Ascending aorta (tissue), 2 donors: ENCODE measurements around the gene MLLT10. TPM values are rescaled to one million over a fixed set of nuclear protein-coding genes. Genes with fewer than 3 reads are reported as not detected.

Source experiments
- DNase-seq, 2 donors: peaks; one replicate each; pipeline ENCODE4 v3.0.0-alpha.2; 2019; ENCODE audit warnings: low spot score in 2 of 2
- H3K27ac ChIP-seq, 2 donors: fragments of 200-600 bp; sonication (generic); one replicate each; pipeline ENCODE4 v1.5.1; 2016 to 2017; ENCODE audit warnings: mild to moderate bottlenecking in 1 of 2
- H3K27me3 ChIP-seq: fragments of 200-600 bp; sonication (generic); one replicate; pipeline ENCODE4 v1.5.1; 2017
- H3K36me3 ChIP-seq, 2 donors: fragments of 200-600 bp; sonication (generic); one replicate each; pipeline ENCODE4 v1.5.1; 2016
- H3K4me1 ChIP-seq, 2 donors: fragments of 200-600 bp; sonication (generic); one replicate each; pipeline ENCODE4 v1.5.1; 2016 to 2017; ENCODE audit warnings: mild to moderate bottlenecking in 1 of 2
- H3K4me3 ChIP-seq, 2 donors: fragments of 200-600 bp; sonication (generic); one replicate each; pipeline ENCODE4 v1.5.1; 2016 to 2017; ENCODE audit warnings: mild to moderate bottlenecking in 1 of 2
- H3K9me3 ChIP-seq, 2 donors: fragments of 200-600 bp; sonication (generic); one replicate each; pipeline ENCODE4 v1.5.1; 2016
- intact Hi-C: fragments of 100-400 bp; cut with DNase I; formaldehyde crosslinking; loops from one replicate; pipeline ENCODE4 v1.15.1; 2023
- total RNA-seq: library from RNA; depleted of rRNA; stranded (reverse); fragments of >200 nt; gene quantifications from one replicate; pipeline ENCODE4 v1.1.0, GENCODE V29; 2016
- TF ChIP-seq, protein P1 (sequence below), 3 experiments: fragments of 200-600 bp in 2 of 3; fragments of 450-650 bp in 1 of 3; sonication (generic) in 2 of 3; IDR thresholded peaks; one replicate each; pipeline ENCODE4 v1.5.1; 2016 to 2019; ENCODE audit warnings: antibody characterized with exemption in 3 of 3, mild to moderate bottlenecking in 1 of 3, moderate library complexity in 1 of 3

Gene MLLT10
- total RNA-seq, 1 donor from 2014 or later, result 16.3 TPM

DNA sequence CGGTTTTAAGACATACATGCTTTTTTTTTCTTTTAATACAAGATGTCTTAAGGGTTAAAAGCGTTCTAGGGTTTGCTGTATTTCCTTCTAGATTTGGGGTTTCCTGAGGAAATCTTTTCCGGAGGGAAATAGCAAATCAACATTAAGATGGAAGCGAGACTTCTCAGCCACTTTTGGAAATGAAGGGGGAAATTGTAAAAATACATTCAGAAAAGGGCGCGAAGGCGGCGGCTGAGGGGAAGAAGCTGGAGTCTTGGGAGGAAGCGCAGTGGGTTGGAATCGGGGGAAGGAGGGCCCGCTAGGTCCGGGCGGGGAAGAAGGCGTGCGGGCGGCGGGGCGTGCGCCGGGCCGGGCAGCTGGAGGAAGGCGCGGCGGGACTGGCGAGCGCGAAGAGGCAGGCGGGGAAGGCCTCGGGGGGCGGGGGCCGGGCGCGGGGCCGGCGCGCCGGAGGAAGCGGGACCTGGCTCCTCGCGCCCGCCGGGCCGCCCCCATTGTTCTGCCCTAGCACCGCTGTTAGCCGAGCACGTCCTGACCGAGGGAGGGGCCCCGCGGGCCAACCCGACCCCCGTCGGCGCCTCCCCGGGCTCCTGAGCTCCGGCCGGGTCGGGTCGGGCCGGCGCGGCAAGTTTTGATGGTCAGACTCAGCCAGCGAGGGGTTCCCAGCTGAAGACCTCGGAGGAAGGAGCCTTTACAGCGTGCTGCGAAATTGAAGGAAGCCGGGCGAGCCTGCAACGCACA lies 7.0 kb upstream of the MLLT10 start:
- peak in 1 of 2 donors; percentile 84 for DNase-seq
- H3K4me3 ChIP-seq, result peak overlapping the region; percentile 65 to 90
- no peaks in the 10 kb centered on the region for H3K9me3 ChIP-seq
- H3K27ac ChIP-seq, result peak overlapping the region; percentile 98 to 100
- no peaks in the 10 kb centered on the region for H3K27me3 ChIP-seq
- intact Hi-C loops, result loop anchor here (5.0 to 10.0 kb wide), 7 partner anchors 725 to 1908 kb away; partner anchors contain the start of genes BMI1, MSRB2, OTUD1 and PIP4K2A
- H3K36me3 ChIP-seq, result no peaks in the 10 kb centered on the region
- TF ChIP-seq, protein P1, sequence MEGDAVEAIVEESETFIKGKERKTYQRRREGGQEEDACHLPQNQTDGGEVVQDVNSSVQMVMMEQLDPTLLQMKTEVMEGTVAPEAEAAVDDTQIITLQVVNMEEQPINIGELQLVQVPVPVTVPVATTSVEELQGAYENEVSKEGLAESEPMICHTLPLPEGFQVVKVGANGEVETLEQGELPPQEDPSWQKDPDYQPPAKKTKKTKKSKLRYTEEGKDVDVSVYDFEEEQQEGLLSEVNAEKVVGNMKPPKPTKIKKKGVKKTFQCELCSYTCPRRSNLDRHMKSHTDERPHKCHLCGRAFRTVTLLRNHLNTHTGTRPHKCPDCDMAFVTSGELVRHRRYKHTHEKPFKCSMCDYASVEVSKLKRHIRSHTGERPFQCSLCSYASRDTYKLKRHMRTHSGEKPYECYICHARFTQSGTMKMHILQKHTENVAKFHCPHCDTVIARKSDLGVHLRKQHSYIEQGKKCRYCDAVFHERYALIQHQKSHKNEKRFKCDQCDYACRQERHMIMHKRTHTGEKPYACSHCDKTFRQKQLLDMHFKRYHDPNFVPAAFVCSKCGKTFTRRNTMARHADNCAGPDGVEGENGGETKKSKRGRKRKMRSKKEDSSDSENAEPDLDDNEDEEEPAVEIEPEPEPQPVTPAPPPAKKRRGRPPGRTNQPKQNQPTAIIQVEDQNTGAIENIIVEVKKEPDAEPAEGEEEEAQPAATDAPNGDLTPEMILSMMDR (IDR thresholded peaks at IDR 0.05), result no peak
- H3K4me1 ChIP-seq, result peaks cover 0 to 2% of the 10 kb centered on the region in 2 donors

DNA sequence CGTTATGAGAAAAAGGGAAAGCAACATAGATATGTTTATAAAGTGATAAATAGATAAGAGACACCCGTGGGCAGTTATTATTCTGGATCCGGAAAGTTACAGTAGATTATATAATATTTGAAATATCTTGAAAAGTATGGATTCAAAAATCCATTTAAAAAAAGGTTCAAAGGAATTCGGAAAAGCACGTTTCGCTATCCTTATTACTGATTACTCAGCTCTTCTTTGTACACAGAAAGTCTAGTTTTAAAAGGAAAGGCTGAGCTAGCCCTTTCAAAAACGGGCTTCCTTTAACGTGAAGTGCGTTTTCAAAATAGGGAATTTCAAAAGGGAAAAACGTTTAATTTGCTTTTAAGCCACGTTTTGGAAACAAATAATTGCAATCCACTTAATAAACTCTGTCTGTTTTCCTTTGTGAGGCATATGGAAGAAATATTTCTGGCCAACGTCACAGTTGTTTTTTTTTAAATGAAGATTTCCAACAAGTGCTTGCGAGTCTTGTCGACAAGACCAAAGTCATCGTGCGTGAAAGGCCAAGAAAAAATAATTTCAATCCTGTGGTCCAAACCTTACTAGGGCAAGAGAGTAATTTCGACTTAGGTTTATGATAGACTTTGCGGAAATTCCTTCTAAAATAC lies 6.3 kb upstream of the MLLT10 start:
- Histone ChIP-seq H3K4me1 (peaks cover 0 to 4% of the 10 kb centered on the region in 2 donors), H3K36me3 (no peaks in the 10 kb centered on the region), H3K9me3 (no peaks in the 10 kb centered on the region), H3K27me3 (no peaks in the 10 kb centered on the region), H3K4me3 (peak overlapping the region; percentile 65 to 90), H3K27ac (peak overlapping the region; percentile 98 to 100)
- no peak for DNase-seq
- intact Hi-C loops, result loop anchor here (5.0 to 10.0 kb wide), 7 partner anchors 725 to 1907 kb away; partner anchors contain the start of genes BMI1, MSRB2, OTUD1 and PIP4K2A
- TF ChIP-seq, protein P1 (IDR thresholded peaks at IDR 0.05), result no peak

DNA sequence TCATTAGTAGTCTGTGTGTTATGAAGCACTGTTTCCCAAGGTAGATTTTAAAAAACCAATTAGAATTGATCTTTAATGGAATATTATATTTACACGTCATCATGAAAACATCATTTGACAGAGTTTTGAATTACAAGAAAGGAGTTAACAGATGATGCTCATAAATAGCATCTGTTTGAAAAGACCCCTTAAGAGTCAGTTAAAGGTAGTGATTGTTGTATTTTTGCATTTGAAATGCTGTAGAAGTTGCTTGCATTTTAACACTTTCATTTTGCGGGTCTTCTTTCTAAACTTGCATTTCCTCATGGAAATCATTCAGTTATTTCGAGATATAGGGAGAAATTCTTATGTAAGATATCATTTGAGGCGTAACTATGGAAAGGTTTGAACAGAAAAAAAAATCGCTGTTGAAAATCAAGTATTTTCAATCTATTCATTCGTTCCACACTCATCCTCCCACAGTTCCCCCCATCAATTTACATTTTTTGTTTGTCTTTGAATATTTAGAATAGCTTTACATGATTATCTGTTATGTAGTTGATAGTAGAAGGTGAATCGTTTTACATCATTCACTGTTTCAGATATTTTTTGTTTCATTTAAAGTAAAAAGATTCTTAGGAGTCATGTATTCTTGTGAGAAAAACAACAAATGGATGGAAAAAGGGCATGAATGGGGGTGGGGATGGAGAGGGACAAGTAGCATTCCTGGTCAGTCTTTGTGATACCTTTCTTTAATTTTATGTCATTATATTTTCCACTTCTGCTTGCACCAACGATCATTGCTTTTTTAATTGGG lies 5.6 kb upstream of the MLLT10 start:
- Histone ChIP-seq H3K27me3 (no peaks in the 10 kb centered on the region), H3K4me3 (peak overlapping the region; percentile 65 to 90), H3K36me3 (no peaks in the 10 kb centered on the region), H3K27ac (peak overlapping the region; percentile 98 to 100), H3K4me1 (peaks cover 0 to 6% of the 10 kb centered on the region in 2 donors), H3K9me3 (no peaks in the 10 kb centered on the region)
- intact Hi-C loops, result loop anchor here (5.0 to 10.0 kb wide), 7 partner anchors 724 to 1906 kb away; partner anchors contain the start of genes BMI1, MSRB2, OTUD1 and PIP4K2A
- no peak for DNase-seq
- TF ChIP-seq, protein P1 (IDR thresholded peaks at IDR 0.05), result no peak

DNA sequence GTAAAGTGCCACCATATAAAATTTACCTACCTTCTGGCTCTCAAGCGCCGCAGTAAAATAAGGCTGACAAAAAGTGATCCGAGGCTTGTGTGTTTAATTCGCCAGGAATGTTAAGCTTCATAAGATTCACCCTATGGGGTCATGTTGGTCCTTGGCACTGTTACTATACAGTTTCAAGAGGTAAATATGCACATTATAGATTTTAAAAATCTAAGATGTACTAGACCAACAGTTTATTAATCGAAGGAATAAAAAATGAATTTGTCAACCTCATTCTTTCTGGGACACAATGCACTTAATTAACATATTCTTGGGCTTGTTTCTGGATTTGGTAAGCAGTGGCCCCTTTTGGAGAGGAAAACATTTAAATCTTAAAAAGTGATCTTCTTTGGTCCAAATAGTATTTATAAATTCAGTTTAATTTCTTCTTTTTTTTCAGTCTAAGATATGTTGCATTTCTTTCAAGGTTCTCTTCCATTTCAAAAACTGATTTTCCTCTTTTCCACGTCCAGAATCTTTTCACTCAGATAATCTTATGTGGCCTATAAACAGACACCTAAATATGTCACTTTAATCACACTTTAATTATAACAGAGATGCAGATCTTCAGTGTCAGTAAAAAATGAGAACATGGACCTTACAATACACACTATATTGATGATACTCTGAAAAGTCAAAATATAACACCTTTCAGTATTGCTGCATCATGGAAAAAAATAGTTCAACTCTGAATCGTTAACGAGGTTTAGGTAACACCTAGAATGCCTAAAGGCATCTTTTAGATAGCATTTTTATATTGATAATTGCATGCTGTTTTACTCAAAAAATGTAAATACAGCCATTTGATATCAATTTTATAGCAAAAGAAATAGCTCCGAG lies 4.8 kb upstream of the MLLT10 start:
- no peak overlapping the region for H3K27ac ChIP-seq
- no peaks in the 10 kb centered on the region for H3K36me3 ChIP-seq
- H3K4me3 ChIP-seq, result no peak overlapping the region
- no peak for DNase-seq
- H3K9me3 ChIP-seq, result no peaks in the 10 kb centered on the region
- intact Hi-C loops, result loop anchor here (5.0 to 10.0 kb wide), 7 partner anchors 723 to 1906 kb away; partner anchors contain the start of genes BMI1, MSRB2, OTUD1 and PIP4K2A
- peaks cover 0 to 4% of the 10 kb centered on the region in 2 donors for H3K4me1 ChIP-seq
- H3K27me3 ChIP-seq, result no peaks in the 10 kb centered on the region
- TF ChIP-seq, protein P1 (IDR thresholded peaks at IDR 0.05), result no peak
